ENCODE measurements around the gene TEX26.

Gene TEX26

DNA sequence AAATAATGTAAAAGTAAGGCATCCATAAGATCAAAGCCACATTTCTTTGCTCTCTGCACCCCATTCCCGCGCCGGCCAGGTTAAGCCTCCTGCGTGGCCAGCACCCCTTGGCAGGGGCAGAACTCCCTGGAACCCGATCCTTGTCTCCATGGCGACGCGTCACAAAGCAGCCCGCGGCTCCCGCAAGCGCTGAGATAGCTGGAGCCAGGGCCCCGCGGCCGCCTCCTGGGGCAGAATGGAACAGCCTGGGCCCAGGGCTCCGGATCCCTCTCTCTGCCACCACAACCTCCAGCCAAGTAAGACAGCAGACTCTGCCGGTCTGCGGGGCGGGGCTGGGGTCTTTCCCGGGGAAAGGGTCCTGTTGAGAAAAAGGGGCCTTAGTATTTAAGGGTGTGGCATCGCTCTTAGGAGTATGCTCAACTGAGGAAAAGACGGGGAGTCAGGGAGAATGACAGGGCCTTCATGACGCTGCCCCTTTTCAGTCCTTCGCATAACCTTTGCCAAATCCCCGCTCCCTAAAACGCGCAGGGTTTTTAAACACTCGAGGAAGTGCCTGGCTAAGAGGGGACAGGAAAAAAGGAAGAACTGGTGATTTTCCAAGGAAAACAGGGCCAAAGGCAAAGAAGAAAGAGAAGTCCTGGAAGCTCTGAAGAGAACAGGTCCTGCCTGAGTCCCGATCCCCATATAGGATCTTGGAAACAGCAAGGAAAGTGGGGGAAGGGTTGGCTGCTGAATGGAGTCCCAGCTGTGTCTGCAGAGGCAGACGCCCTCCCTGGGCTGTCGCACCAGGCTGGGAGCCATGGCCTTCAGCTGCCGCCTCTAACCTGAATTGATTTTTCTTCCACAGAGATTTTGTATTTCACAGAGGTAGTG lies at the start of gene TEX26:
TSS of gene TEX26 (plus strand) at position 176 of the 873 bp plus-strand sequence. CDS start at position 236, 60 bp downstream.
- no peak for DNase-seq (ENCODE audit: low read depth)

GRCh38 chr13:30882996-30883766 lies 49.3 kb upstream of the TEX26 start:
- no peak for DNase-seq (ENCODE audit: low read depth)

DNA sequence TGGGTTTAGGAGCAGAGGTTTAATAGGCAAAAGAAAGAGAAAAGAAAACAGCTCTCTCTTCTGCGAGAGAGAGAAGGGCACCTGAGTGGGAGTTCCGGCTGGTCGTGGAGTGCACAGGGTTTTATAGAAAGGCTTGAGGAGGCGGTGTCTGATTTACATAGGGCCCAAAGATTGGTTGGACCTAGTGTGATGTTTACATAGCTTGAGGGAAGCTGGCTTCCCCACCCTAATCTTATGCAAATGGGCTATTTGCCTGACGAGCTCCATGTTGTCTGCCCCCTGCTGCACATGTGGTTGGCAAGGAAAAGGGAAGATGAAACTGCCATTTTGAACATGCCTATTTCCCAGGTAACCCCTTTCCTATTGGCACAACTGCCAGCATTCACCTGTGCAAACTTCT lies 47.9 kb upstream of the TEX26 start:
- no peak for DNase-seq (ENCODE audit: low read depth)

- DNase-seq (ENCODE audit: low read depth), result no peak
Measured at GRCh38 chr13:30889196-30889690, 43.2 kb upstream of the TEX26 start.

DNA sequence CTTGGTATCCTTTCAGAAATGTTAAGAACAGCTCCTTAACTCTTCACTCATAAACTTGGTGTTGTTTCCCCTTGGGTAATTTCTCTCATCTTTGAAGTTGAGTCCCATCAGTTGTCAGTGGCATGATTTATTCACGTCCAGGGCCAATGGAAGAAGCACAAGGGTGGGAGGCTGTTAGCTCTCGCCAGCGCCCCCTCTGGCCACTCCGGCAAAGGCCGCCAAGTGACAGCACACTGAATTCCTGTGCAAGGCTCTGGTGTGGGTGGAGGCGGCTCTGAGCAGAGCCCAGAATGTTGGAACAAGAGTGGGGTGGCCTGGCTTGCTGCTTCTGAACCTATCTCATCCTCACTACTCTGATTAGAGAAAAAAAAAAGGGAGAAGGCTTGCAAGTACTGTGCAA lies 39.5 kb upstream of the TEX26 start:
- peak; percentile 14 for DNase-seq (ENCODE audit: low read depth)

DNA sequence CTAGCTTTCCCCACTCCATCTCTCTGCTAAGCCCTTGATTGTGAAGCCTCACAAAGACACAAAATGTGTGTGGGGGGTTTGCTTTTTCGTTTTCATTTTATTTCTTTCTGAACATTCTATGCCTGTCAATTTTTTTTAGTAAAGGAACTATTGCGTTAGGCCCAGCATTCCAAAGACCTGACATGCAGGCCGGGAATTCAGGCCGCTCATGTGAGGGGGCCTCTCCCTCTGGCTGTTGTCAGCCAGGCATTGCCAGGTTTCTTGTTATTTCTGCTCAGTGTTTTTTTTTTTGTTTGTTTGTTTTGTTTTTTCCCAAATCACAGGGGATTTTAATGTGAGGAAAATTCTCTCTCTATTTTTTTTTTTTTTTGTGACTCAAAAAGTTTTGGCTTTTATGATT lies 36.7 kb upstream of the TEX26 start:
- no peak for DNase-seq (ENCODE audit: low read depth)

GRCh38 chr13:30898070-30898469 lies 34.4 kb upstream of the TEX26 start:
- no peak for DNase-seq (ENCODE audit: low read depth)

- no peak for DNase-seq (ENCODE audit: low read depth)
Measured at GRCh38 chr13:30898678-30899241, 33.7 kb upstream of the TEX26 start.

DNA sequence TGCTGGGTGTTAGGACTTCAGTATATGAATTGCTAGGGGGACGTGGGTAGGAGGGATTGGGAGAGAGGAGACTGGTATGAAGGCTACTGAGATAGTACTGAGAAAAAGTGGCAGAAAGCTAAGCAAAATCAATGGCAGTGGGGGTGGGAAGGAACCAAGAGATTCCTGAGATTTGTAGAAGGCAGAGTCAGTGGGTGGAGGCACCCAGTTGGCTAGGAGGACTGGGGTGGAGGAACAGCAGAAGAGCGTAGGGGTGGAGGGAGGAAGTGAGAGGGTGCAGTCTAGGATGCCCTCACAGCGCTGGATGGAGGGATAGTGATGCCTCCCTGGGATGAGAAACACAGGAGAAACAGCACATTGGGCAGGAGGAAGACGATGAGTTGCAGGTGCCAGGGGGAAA lies 32.0 kb upstream of the TEX26 start:
- DNase-seq (ENCODE audit: low read depth), result no peak

DNA sequence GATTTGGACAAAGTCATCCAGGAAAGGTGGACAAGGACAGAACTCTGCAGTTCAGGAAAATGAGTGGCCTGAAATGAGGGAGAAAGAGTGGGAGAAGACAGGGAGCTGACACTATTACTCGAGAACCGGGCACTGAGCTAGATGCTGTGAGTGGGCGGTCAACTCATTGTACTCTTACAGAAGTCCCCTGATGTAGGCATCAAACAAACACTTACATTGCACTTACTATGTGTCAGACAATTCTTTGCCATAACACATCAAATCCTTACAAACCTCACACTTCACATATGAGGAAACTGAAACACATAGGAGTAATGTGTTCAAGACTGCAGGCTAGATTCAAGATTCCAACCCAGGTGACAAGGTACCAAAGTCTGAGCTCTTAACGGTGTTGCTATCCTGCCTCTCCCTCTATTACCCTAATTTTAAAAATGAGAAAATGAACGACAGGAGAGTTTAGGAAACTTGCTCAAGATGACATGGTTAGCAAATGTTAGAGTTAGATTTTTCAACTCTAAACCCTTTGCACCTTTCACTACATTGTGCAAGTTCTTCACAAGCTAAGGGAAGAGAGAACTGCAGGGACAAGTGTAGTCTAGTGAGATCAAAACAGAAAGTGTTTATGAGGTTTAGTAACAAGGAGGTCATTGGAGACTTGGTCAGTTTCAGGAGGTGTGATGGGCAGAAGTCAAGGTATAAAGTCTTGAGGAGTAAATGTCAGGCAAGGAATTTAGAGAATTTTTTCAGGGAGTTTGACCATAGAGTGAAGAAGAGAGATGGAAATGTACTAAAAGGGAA lies 31.3 kb upstream of the TEX26 start:
- DNase-seq (ENCODE audit: low read depth), result no peak

GRCh38 chr13:30904043-30904442 lies 28.4 kb upstream of the TEX26 start:
- DNase-seq (ENCODE audit: low read depth), result no peak

GRCh38 chr13:30905932-30906383 lies 26.5 kb upstream of the TEX26 start, which contains the start of gene MEDAG:
Gene MEDAG (plus strand): TSS chr13:30906271. CDS start chr13:30906516, 245 bp downstream.
- no peak for DNase-seq (ENCODE audit: low read depth)

- peak; percentile 10 for DNase-seq (ENCODE audit: low read depth)
Measured at GRCh38 chr13:30906411-30907051, 25.9 kb upstream of the TEX26 start.

GRCh38 chr13:30907121-30907861 lies 25.2 kb upstream of the TEX26 start:
- no peak for DNase-seq (ENCODE audit: low read depth)

GRCh38 chr13:30908416-30908980 lies 24.0 kb upstream of the TEX26 start:
- no peak for DNase-seq (ENCODE audit: low read depth)

- DNase-seq (ENCODE audit: low read depth), result no peak
Measured at GRCh38 chr13:30910676-30911075, 21.8 kb upstream of the TEX26 start.

DNA sequence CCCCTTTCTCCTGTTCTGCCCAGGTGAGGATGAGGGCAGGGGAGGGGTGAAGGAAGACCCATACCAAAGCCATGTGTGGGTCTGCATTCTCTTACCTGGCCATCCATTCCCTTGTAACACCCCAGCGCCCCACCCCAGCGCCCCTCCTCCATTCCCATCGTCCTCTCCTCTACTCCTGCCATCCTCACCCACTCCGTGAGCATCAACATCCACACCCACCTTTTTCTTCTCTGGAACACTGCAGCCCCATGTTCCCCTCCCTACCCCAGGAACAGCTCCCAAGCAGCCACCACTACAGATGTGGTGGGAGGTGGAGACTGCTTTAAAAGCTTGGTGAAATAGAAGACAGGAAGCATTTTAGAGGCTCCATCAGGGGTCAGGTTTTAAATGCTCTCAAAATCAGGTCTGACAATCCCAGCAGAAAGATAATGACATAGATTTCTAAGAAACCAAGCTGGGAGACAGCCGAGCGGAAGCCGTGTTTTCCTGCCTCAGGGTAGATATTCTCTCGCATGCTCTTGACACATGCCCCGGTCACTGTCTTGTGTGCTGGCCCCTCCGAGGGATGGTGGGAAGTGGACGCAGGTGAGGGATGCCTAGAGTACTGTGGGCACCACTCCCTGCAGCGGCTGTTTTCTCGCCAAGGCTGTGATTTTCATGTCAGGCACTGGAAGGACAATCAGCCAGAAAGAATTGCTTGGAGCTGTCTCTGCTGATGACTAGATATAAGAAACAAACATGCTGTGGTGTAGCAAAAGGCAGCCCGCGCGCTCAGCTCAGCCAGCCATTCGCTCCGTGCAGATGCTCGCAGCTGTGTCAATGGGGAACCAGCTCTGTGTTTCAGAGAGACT lies 16.5 kb upstream of the TEX26 start:
- no peak for DNase-seq (ENCODE audit: low read depth)

GRCh38 chr13:30916991-30917390 lies 15.5 kb upstream of the TEX26 start:
- DNase-seq (ENCODE audit: low read depth), result no peak
